ENCODE results near the gene MCRIP1.
A peak's percentile ranks its signal among the peaks of the same experiment; 100 is the strongest.

- TF ChIP-seq ZNF274 (IDR thresholded peaks at IDR 0.05; ENCODE audit: borderline replicate concordance, extremely low read depth, low read length): no peak
- no peak for TF ChIP-seq GABPA (IDR thresholded peaks at IDR 0.05; ENCODE audit: borderline replicate concordance, insufficient read depth, low read length)
- no peak for TF ChIP-seq EGR1 (IDR thresholded peaks at IDR 0.05; ENCODE audit: borderline replicate concordance, low read depth, low read length)
- TF ChIP-seq CTCF (IDR thresholded peaks at IDR 0.05; ENCODE audit: control extremely low read depth in 1 of 3, insufficient read depth in 1 of 3, low read depth in 1 of 3, low read length in 3 of 3): no peak
- TF ChIP-seq MAX (IDR thresholded peaks at IDR 0.05): no peak
- TF ChIP-seq ATF2 (IDR thresholded peaks at IDR 0.05; ENCODE audit: low read length): no peak
- TF ChIP-seq RAD21 (IDR thresholded peaks at IDR 0.05 in 1 of 2, conservative IDR thresholded peaks at IDR 0.05 in 1 of 2; ENCODE audit: low read depth in 2 of 2, low read length in 2 of 2): no peak
- TF ChIP-seq BRCA1 (IDR thresholded peaks at IDR 0.05; ENCODE audit: low read depth, low read length): no peak
- peak in 1 of 2 experiments; percentile 43; a peak in 1 of 3 replicates for TF ChIP-seq POLR2A (IDR thresholded peaks at IDR 0.05; ENCODE audit: control extremely low read depth in 1 of 2, low read depth in 2 of 2, low read length in 2 of 2)
- no peak for TF ChIP-seq CREB1 (IDR thresholded peaks at IDR 0.05)
- TF ChIP-seq PHF8 (conservative IDR thresholded peaks at IDR 0.05; ENCODE audit: low read depth, low read length): no peak
- no peak for TF ChIP-seq JUND (IDR thresholded peaks at IDR 0.05; ENCODE audit: low read length)
Measured at GRCh38 chr17:81865733-81866439, 32.8 kb upstream of the MCRIP1 start.

Data from H1 (cell line).